NOMO-1 treated with dmso at 0.1 percent for 144 hours (cell line): ENCODE results near the gene ATP7B.
"Not testable (repeated sequence)": the region's sequence is repeated elsewhere in the genome, so short reads cannot be mapped to it uniquely, and the experiment has no call there.

Experiments used
- DNase-seq: peaks from one replicate; lab custom pipeline; 2025; ENCODE audit not compliant: unreplicated experiment; lab: John Stamatoyannopoulos, UW

Gene ATP7B

DNA sequence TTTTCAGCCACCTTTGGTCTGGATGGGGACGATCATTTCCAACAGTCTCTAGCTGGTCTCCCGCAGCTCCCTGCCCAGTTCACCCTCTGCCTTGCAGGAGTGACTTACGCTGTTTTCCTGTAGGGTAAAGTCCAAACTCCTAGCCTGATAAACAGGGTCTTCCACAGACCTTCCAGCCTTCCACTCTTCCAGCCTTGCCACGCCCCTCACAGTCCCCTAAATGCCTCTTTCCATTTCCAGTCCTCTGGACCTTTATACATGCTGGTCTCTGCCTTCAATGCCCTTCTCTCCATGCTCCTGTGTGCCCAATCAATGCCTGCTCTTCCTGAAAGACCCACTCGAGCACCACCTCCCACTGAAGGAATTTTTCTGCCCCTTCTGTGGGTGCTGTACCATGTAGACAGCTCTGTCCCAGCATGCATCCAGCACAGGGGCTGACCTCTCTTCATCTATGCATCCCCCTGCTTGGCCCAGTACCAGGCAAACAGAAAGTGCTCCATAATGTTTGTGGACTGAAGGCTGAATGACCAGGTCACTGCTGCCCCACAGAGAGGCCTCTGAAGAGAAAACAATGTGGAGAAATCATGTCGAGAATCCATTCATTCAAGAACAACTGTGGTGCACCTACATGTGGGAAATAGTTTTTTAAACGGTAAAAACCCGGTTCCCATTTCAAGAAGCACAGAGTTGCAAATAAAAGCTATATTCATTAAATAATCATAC, 4.6 kb downstream of the ATP7B start:
- DNase-seq = no peak

DNA sequence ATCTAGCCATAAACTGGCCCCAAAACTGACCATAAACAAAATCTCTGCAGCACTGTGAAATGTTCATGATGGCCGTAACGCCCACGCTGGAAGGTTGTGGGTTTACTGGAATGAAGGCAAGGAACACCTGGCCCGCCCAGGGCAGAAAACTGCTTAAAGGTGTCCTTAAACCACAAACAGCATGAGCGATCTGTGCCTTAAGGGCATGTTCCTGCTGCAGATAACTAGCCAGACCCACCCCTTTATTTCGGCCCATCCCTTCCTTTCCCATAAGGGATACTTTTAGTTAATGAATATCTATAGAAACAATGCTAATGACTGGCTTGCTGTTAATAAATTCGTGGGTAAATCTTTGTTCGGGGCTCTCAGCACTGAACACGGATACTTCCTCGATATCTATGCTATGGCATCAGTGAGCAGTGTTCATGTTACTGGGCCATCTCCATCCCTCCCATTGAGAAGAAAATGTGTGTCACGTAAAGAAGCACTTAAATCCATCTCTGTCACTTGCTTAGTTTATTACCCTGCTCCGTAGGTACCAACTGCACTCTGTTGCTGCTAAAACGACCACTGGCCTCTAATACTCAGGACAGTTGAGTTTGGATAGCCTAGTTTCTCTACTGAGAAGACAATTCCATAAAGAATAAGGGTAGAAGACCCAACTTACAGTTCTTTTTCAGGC, 5.3 kb downstream of the ATP7B start:
- no peak for DNase-seq

DNA sequence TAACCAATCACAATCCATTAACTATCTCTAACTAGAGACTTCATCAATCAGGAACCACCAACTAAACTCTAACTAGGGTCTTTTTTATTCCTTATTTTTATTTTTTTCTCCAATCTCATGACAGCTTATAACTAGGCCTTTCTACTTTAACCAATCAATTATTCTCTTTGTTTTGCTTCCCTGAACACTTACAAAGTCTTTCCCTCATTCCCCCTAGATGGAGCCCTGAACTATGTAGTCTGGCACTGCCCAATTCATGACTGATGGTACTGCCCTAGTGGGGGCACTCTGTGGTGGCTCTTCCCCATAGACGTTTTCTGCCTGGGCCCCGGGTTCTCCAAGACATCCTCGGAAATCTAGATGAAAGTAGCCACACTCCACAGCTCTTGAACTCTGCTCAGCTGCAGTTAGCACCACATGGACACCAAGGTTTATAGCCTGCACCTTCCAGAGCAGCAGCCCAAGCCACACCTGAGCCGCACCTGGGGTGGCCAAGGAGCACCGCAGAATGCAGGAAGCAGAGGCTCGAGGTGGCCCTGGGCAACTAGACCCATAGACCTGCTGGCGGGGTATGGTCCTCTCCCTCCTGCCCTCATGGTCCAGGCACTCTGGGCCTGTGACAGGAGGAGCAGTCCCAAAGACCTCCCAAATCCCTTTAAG, 6.6 kb downstream of the ATP7B start:
- no peak for DNase-seq

DNA sequence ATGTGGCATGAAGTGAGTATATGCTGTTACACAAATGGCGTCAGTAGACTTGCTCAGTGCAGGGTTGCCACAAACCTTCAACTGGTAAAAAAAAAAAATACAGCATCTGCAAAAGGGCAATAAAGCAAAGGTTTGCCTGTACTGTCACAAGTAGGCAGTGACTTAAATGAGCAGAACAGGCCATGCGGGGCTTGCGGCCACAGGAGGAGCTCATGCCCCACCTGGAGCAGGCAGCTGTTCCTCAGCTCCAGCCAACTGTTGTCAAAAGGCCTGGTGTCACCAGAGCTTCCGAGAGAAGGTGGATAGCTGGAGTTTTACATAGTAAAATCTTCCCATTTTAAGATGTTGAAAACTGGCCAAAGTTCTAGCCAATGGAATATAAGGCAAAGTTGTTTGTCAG, 7.7 kb downstream of the ATP7B start:
- no peak for DNase-seq

DNA sequence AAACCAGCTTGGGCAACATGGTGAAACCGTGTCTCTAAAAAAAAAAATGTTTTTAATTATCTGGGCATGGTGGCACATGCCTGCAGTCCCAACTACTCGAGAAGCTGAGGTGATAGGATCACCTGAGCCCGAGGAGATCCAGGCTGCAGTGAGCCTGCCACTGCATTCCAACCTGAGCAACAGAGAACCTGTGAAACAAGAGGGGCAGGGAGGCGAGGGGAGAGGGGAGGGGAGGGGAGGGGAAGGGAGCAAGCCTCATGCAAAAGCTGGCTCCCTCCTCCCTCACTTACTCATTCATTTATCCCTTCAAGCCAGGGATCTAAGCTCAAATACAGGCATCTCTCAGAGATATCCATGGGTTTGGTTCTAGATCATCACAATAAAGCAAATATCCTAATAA, 8.9 kb downstream of the ATP7B start:
- DNase-seq = no peak

DNA sequence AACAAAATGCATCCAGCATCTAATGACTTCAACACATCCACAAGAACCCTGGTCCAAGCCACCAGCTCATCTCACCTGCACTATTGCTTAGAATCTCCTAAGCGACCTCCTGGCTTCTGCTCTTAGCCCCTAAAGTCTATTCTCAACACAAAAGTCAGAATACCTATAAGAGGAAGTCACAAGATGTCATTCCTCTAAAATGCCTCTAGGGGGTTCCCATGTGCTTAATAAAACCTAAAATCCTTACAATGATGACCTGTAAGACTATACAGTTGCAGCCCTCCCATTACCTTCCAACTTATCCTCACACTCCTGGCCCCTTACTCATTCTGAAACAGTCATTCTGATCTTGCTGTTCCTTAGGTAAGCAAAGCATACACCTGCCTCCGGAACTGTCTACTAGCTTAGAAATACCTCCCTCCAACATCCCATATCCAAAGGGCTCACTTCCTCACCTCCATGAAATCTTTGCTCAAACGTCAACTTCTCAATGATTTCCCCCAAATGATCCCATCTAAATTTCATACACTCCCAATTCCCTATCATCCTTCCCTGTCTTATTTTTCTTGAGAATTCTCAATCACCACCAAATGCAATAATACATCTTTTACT, 10.0 kb downstream of the ATP7B start:
- peak; percentile 21 for DNase-seq

DNA sequence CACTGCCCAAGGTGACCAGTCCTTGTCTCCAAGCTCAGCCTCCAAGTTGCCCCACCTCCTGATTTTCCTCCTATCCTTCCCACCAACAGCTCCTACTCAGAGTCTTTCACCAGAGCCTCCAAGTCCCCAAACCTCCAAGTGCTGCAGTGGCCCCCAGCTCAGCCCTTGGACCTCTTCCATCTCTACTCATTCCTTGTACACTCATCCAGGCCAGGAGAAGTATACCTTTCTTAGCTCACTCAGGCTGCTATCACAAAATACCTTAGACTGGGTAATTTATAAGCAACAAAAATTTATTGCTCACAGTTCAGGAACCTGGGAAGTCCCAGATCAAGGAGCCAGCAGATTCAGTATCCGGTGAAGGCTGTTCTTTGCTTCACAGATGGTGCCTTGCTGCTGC, 11.3 kb downstream of the ATP7B start:
- no peak for DNase-seq

DNA sequence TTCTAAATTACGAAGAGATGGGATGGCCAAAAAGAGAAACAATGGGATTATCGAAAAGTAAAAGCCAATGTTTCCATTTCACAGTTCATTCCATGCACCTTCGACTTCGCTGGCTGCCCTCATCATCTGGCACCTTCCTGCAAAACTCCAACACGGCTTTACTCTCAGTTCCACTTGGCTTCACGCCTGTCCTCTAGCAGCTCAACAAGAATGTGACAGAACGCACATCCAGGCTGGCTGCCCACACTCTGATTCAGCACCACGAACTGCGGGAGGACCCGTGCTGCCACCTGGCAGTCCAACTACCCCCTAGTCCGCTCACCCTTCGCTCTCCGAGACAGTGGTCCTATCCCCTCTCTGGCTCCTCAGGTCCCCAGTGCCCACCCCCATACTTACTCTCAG, 11.7 kb downstream of the ATP7B start:
- no peak for DNase-seq

DNA sequence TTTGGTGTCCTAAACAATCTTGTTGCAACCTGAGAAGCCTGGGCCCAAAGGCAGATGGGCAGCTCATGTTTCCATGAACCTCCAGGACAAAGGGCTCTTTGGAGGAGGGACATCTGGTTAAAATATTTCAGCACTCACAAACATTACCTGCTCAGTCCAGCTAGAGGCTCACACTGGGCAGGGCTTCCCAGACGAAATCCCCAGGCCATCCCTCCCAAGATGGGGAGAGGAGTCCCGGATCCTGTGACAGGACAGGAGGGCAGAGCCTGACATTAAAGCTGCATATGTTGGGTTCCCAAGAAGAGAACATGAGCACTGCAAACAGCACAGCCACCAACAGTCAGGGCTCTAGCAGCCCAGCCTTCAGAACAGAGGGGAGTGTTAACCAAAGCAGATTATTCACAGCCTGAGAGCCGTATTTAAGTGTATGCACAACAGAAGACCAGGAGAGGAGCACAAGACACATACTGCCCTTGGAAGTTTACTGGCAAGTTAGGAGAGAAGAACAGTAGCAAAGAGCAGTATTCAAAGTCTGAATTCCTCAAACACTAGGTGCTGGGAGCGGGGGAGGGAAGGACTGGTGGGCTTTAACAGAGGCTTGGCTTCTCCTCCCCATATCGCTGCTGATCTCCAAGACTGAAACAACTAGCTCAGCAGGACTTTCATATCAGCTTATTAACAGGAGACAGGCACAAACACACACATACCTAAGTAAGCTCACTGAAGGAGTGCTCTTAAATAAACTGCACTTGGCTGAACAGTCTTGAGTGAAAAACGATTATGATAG, 12.3 kb downstream of the ATP7B start:
- no peak for DNase-seq

DNA sequence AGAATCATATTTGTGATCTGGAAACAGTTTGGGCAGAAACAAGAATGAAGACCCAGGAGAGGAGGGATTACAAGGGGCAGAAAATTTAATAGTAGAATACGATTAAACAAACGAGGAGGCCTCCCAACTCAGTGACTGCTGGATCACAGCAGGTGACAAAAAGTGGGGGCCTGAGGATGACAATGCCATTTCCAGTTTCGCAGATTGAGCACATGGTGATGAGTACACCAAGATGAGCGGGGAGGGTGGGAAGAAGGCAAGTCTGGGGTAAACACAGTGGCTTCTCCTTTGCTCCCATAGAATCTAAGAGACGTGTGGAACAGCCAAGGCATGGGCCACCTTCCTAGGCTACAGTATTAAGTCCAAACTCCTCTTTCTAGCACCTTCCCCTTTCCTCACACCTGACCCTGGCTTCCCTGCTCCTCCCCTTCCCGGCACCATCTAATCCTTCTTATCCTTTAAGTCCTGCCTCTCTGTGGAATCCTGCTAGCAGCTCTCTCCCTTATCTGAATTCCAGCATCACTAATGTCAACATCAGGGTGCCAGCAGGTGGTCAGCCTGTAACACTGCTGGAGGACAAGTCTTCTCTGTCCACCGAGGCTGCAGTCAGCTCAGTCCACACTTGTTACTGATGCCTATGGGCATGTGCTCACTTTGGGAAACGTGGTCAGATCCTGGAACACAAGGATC, 13.5 kb downstream of the ATP7B start:
- no peak for DNase-seq

DNA sequence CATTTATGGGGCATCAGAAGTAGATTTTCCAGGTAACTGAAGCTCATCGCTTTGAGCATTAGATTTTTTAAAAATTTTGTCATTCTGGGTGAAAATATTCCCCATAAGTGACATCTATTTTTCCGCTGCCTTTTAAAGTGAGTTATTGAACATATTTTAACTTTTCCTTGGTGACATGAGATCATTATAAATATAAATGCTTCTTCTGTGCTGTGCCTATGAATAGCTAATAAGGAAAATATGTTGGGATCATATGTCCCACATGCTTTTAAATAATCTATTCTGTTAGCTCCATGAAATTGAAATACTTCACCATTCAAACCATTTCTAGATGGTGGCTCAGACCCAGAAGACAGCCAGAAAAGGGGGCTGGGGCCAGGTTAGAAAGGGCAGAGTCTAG, 14.1 kb downstream of the ATP7B start:
- DNase-seq = no peak

DNA sequence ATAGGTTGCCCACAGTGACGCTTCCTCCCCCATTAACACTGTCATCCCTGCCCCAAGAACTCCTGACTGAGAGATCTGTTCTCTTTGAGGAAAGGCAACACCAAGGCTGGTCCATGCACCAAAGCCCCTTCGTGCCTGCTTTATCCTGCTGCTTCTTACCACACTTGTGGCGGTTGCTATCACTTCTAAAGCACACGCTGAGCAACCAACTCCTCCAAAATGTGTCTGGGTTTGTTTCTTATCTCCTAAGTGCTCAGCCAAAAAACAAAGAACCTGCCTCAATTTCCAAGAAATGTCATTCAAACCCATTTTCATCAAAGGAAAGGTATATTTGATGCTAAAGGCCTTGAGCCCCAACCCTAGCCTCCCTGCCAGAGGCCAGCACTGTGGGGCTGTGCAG, 14.6 kb downstream of the ATP7B start:
- no peak for DNase-seq

DNA sequence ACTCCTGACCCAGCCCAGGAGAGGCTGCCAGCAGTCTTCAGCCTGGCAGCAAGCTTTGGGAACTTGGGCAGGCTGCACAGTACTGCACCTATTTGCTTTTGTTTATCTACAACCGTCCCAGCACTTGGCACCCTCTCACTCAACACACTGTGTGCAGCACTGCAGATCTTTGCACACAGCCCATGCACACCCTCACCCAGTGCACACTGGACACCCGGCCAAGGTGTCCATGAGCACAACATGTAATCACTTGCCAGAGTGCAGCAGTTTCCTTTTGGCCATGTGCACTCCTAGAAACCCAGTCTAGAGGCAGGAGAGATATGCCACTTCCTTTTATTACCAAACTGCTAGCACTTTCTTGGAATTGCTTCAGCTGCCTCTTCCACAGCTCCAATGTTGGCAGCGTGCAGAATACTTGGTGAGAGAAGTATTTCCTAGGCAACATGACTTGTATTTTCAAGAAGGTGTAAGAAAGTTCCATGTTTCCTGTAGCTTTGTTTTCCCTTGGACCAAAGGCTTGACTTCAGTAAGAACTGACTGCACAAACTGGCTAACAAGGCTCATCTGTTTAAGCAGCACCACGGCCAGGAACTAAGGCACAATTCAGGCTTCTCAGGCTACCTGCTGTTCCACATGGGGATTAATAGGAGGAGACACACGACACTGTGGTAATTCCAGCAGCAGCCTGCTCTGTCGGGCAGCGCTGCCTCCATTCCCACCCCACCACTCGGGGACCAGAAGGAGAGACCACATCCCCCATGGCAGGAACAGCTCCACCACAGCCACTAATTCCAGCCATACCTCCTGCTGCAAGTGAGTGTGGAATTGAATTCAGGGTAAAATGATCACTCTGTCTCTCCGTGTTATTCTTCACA, 15.3 kb downstream of the ATP7B start:
- DNase-seq = no peak

DNA sequence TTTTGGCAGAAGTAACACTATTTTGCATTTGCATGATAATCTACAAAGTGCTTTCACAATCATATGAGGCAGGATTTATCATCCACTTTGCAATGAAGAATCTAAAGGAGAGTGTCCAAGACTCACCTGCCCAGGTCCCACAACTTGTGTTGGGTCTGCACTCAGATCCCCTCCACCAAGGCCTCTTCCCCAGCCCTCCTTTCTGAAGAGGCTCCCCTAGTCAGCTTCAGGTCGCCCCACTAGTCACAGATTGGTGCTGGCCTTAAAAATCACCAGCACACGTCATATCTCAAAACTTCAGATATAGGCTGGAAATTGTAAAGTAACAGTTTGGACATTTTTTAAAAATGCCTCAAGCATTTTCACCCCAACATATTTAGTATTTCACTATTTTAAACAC, 17.5 kb downstream of the ATP7B start:
- no peak for DNase-seq

DNA sequence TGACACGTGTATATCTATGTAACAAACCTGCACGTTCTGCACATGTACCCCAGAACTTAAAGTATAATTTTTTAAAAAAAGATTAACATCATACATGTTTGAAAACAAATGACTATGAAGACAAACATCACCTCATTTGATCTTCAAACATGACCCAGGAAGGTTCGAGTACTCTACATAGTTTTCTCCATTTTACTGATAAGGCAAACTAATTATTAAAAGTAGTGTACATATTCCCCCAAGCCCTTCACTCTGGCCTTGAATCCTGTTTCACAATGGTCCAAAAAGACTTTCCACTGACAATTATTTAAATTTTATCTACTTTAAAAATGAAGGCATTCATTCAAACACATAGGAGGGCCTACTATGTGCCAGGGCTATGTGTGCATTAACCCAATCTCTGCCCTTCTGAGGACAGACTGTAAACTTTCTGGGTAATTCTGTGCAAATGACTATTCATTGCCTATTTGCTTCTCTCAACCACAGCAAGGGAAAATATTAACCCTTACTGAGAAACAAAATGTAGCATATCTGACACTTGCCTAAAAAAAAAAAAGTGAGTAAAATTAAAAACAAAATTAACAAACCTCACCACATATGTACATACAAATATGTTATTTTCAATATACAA, 22.1 kb downstream of the ATP7B start:
- DNase-seq = no peak

DNA sequence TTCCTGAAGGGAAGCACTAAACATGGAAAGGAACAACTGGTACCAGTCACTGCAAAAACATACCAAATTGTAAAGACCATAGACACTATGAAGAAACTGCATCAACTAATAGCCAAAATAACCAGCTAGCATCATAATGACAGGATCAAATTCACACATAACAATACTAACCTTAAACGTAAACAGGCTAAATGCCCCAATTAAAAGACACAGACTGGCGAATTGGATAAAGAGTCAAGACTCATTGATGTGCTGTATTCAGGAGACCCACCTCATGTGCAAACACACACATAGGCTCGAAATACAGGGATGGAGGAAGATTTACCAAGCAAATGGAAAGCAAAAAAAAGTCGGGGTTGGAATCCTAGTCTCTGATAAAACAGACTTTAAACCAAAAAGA, 26.3 kb downstream of the ATP7B start:
- DNase-seq = not testable (repeated sequence)

DNA sequence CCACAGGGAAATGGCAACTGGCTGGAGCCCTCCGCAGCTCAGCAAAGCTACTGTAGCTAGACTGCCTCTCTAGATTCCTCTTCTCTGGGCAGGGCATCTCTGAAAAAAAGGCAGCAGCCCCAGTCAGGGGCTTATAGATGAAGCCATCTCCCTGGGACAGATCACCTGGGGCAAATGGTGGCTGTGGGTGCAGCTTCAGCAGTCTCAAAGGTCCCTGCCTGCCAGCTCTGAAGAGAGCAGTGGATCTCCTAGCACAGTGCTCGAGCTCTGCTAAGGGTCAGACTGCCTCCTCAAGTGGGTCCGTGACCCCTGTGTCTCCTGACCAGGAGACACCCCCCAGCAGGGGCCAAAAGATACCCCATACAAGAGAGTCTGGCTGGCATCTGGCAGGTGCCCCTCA, 28.0 kb downstream of the ATP7B start:
- DNase-seq = not testable (repeated sequence)

DNA sequence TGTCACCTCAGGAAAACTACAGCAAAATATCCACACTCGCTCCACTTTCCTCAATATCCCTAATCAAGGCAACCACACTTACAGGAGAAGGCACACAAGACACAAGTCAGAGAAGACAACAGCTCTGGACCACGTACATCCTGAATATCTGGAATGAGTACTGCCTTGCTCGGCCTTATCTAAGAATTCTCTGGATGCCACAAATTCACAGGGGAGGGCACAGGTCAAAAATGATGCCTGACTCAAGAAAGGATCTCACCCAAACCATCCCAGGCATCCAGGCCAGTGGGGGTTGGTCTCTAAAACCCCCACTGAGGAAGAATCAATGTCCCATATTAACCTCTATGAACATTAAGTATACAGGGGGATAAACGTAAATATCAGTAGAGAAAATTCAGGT, 29.9 kb downstream of the ATP7B start:
- DNase-seq = no peak

DNA sequence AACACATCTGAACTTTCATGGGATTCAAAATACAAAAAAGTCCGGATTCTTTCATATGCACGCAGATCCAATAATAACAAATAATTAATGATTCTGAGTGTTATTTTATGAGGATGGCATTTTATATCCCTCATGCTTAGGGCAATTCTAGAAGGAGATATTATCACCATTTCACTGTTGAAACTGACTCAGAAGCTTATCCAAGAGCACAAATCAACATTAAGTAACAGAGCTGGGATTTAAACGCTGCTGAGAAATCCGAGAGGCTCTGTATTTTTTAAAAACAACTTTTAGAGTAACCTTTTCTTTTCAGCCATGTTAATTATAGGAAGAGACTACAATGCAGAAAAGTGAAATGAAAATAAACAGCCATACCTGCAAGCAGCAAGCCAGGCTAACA, 30.3 kb downstream of the ATP7B start:
- no peak for DNase-seq
